Bronchial epithelial cell (primary cell): ENCODE results near the gene TYSND1. TPM values are rescaled to one million over a fixed set of nuclear protein-coding genes. Genes with fewer than 3 reads are reported as not detected.

Experiments
- DNase-seq: peaks from one replicate; pipeline ENCODE4 v3.0.0-alpha.2; 2010; ENCODE audit warnings: low read depth
- FAIRE-seq: peaks from 2 replicates; lab custom pipeline; 2011; peaks lifted over from hg19 to GRCh38; lab: Jason Lieb, UNC
- H3K27me3 ChIP-seq: 2 replicates; pipeline ENCODE4 v1.5.1; 2011; ENCODE audit warnings: low read length; ENCODE audit not compliant: control insufficient read depth, insufficient read depth
- H3K36me3 ChIP-seq: 2 replicates; pipeline ENCODE4 v1.5.1; 2011; ENCODE audit warnings: low read length; ENCODE audit not compliant: control insufficient read depth, insufficient read depth
- H3K4me3 ChIP-seq: 2 replicates; pipeline ENCODE4 v1.5.1; 2011; ENCODE audit warnings: mild to moderate bottlenecking, low read depth, low read length, control low read depth
- CTCF ChIP-seq: IDR thresholded peaks from 2 replicates; pipeline ENCODE4 v1.5.1; 2011; ENCODE audit warnings: mild to moderate bottlenecking, moderate library complexity, low read length, control low read depth, inconsistent platforms; ENCODE audit not compliant: insufficient read depth, severe bottlenecking
- total RNA-seq: library from RNA; depleted of rRNA; stranded (reverse); fragments of >200 nt; gene quantifications from 2 replicates; pipeline ENCODE4 v1.2.1, GENCODE V29; 2014

Gene TYSND1
- total RNA-seq, 1 donor from 2014 or later: 32.1 TPM

DNA sequence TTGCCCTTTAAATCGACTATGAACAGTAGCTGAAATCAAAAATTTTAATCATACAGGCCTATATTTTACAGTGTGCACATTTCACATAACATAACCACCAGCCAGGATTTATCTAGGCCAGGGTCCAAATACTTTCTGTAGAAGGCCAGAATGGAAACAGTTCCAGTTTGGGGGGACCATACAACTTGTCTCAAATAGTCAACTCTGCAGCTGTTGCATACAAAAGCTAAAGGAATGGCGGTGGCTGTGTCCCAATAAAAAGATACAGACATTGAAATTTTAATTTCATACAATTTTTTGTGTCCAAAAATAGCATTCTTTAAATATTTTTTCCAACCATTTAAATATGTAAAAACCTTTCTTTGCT, 742 bp upstream of the TYSND1 start:
- Histone ChIP-seq H3K4me3 (no peak overlapping the region), H3K36me3 (peaks cover 5% of the 10 kb centered on the region), H3K27me3 (no peaks in the 10 kb centered on the region)
- DNase-seq: no peak
- FAIRE-seq: no peak
- no peak for TF ChIP-seq CTCF

- H3K4me3 ChIP-seq: peak overlapping the region; percentile 81
- TF ChIP-seq CTCF: peak; percentile 53
- no peak for FAIRE-seq
- peak; percentile 45 for DNase-seq
- no peaks in the 10 kb centered on the region for H3K27me3 ChIP-seq
- peaks cover 2% of the 10 kb centered on the region for H3K36me3 ChIP-seq
Observed at GRCh38 chr10:70145666-70146488, 623 bp downstream of the TYSND1 start.

DNA sequence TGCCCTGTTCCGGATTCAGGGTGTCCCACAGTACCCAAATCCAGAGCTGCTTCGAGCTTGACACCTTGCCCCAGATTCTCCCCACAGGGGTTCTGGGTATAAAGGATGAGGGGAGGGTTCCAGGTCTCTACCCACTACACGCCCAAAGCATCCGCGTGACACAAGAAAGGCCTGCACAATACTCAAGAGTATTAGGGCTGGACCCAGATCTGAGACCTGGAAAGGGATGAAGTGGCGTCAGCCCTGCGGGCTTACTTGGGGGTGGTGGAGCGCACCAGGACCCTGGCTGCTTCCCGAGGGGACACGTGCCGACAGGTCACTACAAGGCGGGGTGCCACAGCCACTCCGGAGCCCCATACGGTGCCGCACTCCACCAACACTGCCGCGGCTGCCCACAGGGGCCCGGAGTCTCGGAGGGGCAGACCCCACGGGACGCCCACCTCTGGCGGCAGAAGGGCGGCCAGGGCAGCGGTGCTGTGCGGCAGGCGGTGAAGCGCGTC, 1.3 kb downstream of the TYSND1 start:
- Histone ChIP-seq H3K4me3 (peak overlapping the region; percentile 81), H3K36me3 (peaks cover 2% of the 10 kb centered on the region), H3K27me3 (no peaks in the 10 kb centered on the region)
- DNase-seq: no peak
- no peak for TF ChIP-seq CTCF
- FAIRE-seq: no peak

- DNase-seq: no peak
- FAIRE-seq: no peak
- TF ChIP-seq CTCF: no peak
- Histone ChIP-seq H3K4me3 (peak overlapping the region; percentile 81), H3K27me3 (no peaks in the 10 kb centered on the region), H3K36me3 (peaks cover 2% of the 10 kb centered on the region)
Observed at GRCh38 chr10:70144372-70145110, 2.0 kb downstream of the TYSND1 start.

- no peaks in the 10 kb centered on the region for H3K27me3 ChIP-seq
- H3K4me3 ChIP-seq: no peak overlapping the region
- H3K36me3 ChIP-seq: peaks cover 2% of the 10 kb centered on the region
- FAIRE-seq (no peak), DNase-seq (no peak)
- no peak for TF ChIP-seq CTCF
Observed at GRCh38 chr10:70142555-70142954, 3.9 kb downstream of the TYSND1 start.
